Stimulated activated CD4-positive, alpha-beta T cell treated with anti-CD3 and anti-CD28 coated beads, Interleukin-2, amount 100 ng/mL, for 24 hours (primary cell): ENCODE data around the gene IRGQ.

Experiments used
- DNase-seq, 2 donors: peaks; one replicate each; pipeline ENCODE4 v3.0.0-alpha.2; 2020

Gene IRGQ

GRCh38 chr19:43534816-43535761, 60.8 kb downstream of the IRGQ start:
- DNase-seq = peak; percentile 17 to 36
